H1 (cell line): ENCODE measurements around the gene EFR3B.

Experiments used
- CEBPB ChIP-seq: IDR thresholded peaks from 2 replicates; pipeline ENCODE4 v1.6.1; 2012; ENCODE audit warnings: low read depth, low read length
- CHD2 ChIP-seq: IDR thresholded peaks from 2 replicates; pipeline ENCODE4 v1.6.1; 2012; ENCODE audit warnings: low read length, improper control_type of control experiment
- EP300 ChIP-seq, 2 experiments: IDR thresholded peaks; 1 replicate in 1 of 2; 2 replicates in 1 of 2; pipeline ENCODE4 v1.6.1; 2011 to 2012; ENCODE audit warnings: low read depth in 2 of 2, low read length in 2 of 2, mild to moderate bottlenecking in 2 of 2, borderline replicate concordance in 1 of 2, inconsistent platforms in 1 of 2, moderate library complexity in 1 of 2
- EZH2 ChIP-seq: fragments of 200-600 bp; sonication (generic); IDR thresholded peaks from 2 replicates; pipeline ENCODE4 v1.7.1; 2012; ENCODE audit warnings: low read depth, mild to moderate bottlenecking, moderate library complexity, low read length, inconsistent platforms; ENCODE audit not compliant: severe bottlenecking
- HDAC6 ChIP-seq: IDR thresholded peaks from one replicate; pipeline ENCODE4 v1.7.1; 2012; ENCODE audit warnings: low read depth, mild to moderate bottlenecking, inconsistent platforms, low read length, moderate library complexity
- MAFK ChIP-seq: IDR thresholded peaks from 2 replicates; pipeline ENCODE4 v1.6.1; 2012; ENCODE audit warnings: low read depth, mild to moderate bottlenecking, improper control_type of control experiment, low read length
- POLR2A ChIP-seq, 2 experiments: IDR thresholded peaks; 1 replicate in 1 of 2; 2 replicates in 1 of 2; pipeline ENCODE4 v1.6.1; 2011; ENCODE audit warnings: low read depth in 2 of 2, low read length in 2 of 2, mild to moderate bottlenecking in 2 of 2; ENCODE audit errors: control extremely low read depth in 1 of 2
- SP1 ChIP-seq: IDR thresholded peaks from 2 replicates; pipeline ENCODE4 v1.6.1; 2011; ENCODE audit warnings: low read depth, low read length
- YY1 ChIP-seq: IDR thresholded peaks from 2 replicates; pipeline ENCODE4 v1.6.1; 2011; ENCODE audit warnings: low read depth, mild to moderate bottlenecking, low read length
- TF ChIP-seq, protein P1 (sequence below), 3 experiments: IDR thresholded peaks; 1 replicate in 2 of 3; 2 replicates in 1 of 3; pipeline versions ENCODE4 v1.5.1 to v1.6.1; 2011; ENCODE audit warnings: low read length in 3 of 3, mild to moderate bottlenecking in 3 of 3, inconsistent platforms in 2 of 3, low read depth in 1 of 3, moderate library complexity in 1 of 3; ENCODE audit not compliant: insufficient read depth in 1 of 3; ENCODE audit errors: control extremely low read depth in 1 of 3
- TF ChIP-seq, protein P2 (sequence below): IDR thresholded peaks from 2 replicates; pipeline ENCODE4 v1.6.1; 2011; ENCODE audit warnings: low read depth, mild to moderate bottlenecking, low read length; ENCODE audit not compliant: insufficient read depth

DNA sequence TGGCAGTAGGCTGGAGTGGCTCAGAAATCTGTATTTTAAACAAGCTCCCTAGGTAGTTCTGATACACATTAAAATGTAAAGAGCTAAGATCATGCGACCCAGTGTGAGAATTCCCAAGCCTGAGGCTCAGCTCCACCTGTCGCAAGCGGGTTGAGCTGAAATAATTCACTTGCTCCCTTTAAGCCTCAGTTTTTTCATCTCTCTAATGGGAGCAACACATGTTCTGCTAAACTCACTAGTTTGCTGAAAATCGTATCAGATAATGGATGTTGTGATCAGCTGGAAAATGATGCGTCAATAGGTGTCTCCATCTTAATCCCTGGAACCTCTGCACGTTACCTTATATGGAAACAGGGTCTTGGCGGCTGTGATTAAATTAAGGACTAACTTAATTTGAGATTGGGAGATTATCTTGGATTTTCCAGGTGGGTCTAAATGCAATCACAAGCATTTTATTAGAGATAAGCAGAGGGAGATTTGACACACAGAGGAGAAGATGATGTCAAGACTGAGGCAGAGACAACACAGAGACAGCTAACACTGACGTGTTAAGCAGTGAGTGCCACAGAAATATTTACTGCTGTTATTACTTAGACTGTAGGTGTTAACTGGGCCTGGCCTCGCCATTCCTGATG lies 73.5 kb downstream of the EFR3B start:
- TF ChIP-seq, protein P1, sequence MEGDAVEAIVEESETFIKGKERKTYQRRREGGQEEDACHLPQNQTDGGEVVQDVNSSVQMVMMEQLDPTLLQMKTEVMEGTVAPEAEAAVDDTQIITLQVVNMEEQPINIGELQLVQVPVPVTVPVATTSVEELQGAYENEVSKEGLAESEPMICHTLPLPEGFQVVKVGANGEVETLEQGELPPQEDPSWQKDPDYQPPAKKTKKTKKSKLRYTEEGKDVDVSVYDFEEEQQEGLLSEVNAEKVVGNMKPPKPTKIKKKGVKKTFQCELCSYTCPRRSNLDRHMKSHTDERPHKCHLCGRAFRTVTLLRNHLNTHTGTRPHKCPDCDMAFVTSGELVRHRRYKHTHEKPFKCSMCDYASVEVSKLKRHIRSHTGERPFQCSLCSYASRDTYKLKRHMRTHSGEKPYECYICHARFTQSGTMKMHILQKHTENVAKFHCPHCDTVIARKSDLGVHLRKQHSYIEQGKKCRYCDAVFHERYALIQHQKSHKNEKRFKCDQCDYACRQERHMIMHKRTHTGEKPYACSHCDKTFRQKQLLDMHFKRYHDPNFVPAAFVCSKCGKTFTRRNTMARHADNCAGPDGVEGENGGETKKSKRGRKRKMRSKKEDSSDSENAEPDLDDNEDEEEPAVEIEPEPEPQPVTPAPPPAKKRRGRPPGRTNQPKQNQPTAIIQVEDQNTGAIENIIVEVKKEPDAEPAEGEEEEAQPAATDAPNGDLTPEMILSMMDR (IDR thresholded peaks at IDR 0.05; ENCODE audit: control extremely low read depth in 1 of 3, insufficient read depth in 1 of 3, low read depth in 1 of 3, low read length in 3 of 3), result no peak
- TF ChIP-seq POLR2A (IDR thresholded peaks at IDR 0.05; ENCODE audit: control extremely low read depth in 1 of 2, low read depth in 2 of 2, low read length in 2 of 2) (no peak), YY1 (no peak), EP300 (IDR thresholded peaks at IDR 0.05; ENCODE audit: borderline replicate concordance in 1 of 2, low read depth in 2 of 2, low read length in 2 of 2) (no peak), SP1 (no peak), MAFK (no peak), HDAC6 (no peak), CEBPB (no peak), EZH2 (no peak), CHD2 (no peak)
- TF ChIP-seq, protein P2, sequence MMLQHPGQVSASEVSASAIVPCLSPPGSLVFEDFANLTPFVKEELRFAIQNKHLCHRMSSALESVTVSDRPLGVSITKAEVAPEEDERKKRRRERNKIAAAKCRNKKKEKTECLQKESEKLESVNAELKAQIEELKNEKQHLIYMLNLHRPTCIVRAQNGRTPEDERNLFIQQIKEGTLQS, result no peak
